ENCODE data around the gene FBN3.
A peak's percentile ranks its signal among the peaks of the same experiment; 100 is the strongest.

Gene FBN3

DNA sequence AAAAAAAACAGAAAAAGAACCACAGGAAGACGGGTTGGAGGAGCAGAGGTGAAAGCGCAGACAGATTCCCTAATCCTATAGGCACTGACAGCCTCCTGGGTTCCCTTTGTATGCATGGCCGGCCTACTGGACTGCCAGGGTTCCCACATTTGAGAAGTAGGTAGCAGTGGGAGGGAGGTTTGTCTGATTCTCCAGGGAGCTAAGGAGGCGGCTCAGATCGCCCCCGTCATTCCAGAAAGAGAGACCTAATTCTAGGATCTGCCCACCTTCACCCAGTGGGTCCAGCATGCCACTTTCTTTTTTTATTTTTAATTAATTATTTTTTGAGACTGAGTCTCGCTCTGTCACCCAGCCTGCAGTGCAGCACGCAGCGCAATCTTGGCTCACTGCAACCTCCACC lies 106.5 kb downstream of the FBN3 start:
- no peak for DNase-seq (ENCODE audit: low read depth in 1 of 2, low spot score in 1 of 2)
- TF ChIP-seq GABPA (IDR thresholded peaks at IDR 0.05; ENCODE audit: low read depth) (no peak), SPI1 (IDR thresholded peaks at IDR 0.05; ENCODE audit: borderline replicate concordance, low read depth) (no peak), REST (IDR thresholded peaks at IDR 0.05; ENCODE audit: insufficient replicate concordance, low read depth) (no peak), CTCF (IDR thresholded peaks at IDR 0.05; ENCODE audit: insufficient read depth, low read length) (no peak), POLR2AphosphoS5 (IDR thresholded peaks at IDR 0.05; ENCODE audit: low read depth) (no peak)
- Histone ChIP-seq H3K27me3 (ENCODE audit: insufficient read depth, poor library complexity, severe bottlenecking) (no peaks in the 10 kb centered on the region), H3K4me3 (replicated peaks; ENCODE audit: insufficient read depth, low read length) (no peak overlapping the region), H3K27ac (replicated peaks) (no peak overlapping the region)

- Histone ChIP-seq H3K27me3 (ENCODE audit: insufficient read depth, poor library complexity, severe bottlenecking) (no peaks in the 10 kb centered on the region), H3K4me3 (replicated peaks; ENCODE audit: insufficient read depth, low read length) (no peak overlapping the region), H3K27ac (replicated peaks) (no peak overlapping the region)
- TF ChIP-seq SPI1 (IDR thresholded peaks at IDR 0.05; ENCODE audit: borderline replicate concordance, low read depth) (peak; percentile 75), REST (IDR thresholded peaks at IDR 0.05; ENCODE audit: insufficient replicate concordance, low read depth) (no peak)
- DNase-seq (ENCODE audit: low read depth in 1 of 2, low spot score in 1 of 2), result peak; percentile 15 to 73
These were observed 107.9 kb downstream of the FBN3 start for GRCh38 chr19:8041531-8041931.

GRCh38 chr19:8039231-8039630 lies 110.2 kb downstream of the FBN3 start:
- Histone ChIP-seq H3K27ac (replicated peaks) (no peak overlapping the region), H3K4me3 (replicated peaks; ENCODE audit: insufficient read depth, low read length) (no peak overlapping the region), H3K27me3 (ENCODE audit: insufficient read depth, poor library complexity, severe bottlenecking) (no peaks in the 10 kb centered on the region)
- TF ChIP-seq REST (IDR thresholded peaks at IDR 0.05; ENCODE audit: insufficient replicate concordance, low read depth) (no peak), SPI1 (IDR thresholded peaks at IDR 0.05; ENCODE audit: borderline replicate concordance, low read depth) (no peak), POLR2AphosphoS5 (IDR thresholded peaks at IDR 0.05; ENCODE audit: low read depth) (no peak), CTCF (IDR thresholded peaks at IDR 0.05; ENCODE audit: insufficient read depth, low read length) (no peak), GABPA (IDR thresholded peaks at IDR 0.05; ENCODE audit: low read depth) (no peak)
- no peak for DNase-seq (ENCODE audit: low read depth in 1 of 2, low spot score in 1 of 2)

- H3K4me3 ChIP-seq (replicated peaks; ENCODE audit: insufficient read depth, low read length), result no peak overlapping the region
- DNase-seq (ENCODE audit: low read depth in 1 of 2, low spot score in 1 of 2), result no peak
- H3K27ac ChIP-seq (replicated peaks), result no peak overlapping the region
- H3K27me3 ChIP-seq (ENCODE audit: insufficient read depth, poor library complexity, severe bottlenecking), result no peaks in the 10 kb centered on the region
- no peak for TF ChIP-seq GABPA (IDR thresholded peaks at IDR 0.05; ENCODE audit: low read depth)
These were observed 110.6 kb downstream of the FBN3 start for GRCh38 chr19:8038815-8039214.
